ENCODE data around the gene GPX5.
"Not testable (repeated sequence)": the region's sequence is repeated elsewhere in the genome, so short reads cannot be mapped to it uniquely, and the experiment has no call there.

The GPX5 gene

DNA sequence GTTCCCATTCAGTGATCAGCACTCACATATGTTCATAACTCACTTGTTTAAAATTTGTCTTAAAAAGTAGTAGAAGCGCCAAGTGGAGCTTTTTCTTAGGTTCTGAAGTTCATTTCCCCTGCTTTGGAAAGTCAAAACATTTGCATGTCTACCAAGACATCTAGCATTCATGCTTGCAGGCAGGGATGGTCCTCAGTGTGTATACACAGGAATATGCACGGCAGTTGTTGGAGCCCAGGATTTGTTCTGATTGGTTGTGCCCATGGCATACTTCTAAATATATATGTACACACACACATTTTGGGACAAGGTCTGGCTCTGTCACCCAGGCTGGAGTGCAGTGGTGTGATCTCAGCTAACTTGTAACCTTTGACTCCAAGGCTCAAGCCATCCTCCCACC lies 7.7 kb upstream of the GPX5 start:
- DNase-seq: no peak

DNA sequence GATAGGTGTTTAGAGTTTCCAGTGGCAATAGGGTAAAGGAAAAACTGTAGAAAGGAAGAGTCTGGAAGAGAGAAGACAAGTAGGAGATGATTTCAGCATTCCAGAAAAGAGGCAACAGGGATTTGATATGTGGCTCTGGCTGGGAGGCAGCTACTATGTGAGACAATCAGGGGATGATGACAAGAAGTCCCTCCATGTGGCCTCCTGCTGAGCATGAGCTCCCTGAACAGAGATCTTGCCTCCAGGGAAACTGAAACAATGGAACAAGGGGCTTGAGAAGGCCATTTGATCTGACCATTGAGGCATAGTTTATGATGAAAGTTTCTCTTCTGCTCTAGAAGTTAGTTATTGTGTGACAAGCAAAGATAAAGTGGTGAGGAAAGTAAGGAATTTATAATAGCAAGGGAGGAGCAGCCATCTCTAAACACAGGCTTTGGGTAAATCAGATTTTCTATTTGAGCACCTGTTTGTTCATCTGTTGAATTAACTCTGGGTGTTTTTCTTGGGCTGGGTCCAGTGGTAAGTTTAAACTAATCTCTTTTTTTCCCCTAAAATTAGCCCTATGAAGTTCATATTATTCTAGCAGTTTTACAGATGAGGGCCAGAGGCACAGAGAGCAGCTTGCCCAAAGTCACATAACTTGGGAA lies 3.0 kb upstream of the GPX5 start:
- DNase-seq: no peak

DNA sequence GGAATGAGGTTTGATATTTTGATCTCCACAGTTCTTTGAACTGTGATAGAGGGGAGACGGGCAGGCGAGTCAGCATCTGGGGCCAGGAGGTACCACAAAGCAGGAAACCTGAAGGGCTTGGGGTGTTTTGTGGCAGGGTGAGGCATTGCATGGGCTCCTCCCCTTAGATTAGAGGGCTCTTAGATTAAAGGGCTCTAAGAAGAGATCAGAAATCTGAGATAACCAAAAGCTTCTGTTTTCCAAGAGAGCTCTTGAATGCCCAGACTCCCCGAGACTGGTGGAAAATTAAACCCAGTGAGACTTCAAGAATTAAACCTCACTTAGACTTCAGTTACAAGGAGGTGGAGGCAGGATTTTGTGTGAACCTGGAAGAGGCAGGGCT lies 2.4 kb upstream of the GPX5 start:
- no peak for DNase-seq

DNA sequence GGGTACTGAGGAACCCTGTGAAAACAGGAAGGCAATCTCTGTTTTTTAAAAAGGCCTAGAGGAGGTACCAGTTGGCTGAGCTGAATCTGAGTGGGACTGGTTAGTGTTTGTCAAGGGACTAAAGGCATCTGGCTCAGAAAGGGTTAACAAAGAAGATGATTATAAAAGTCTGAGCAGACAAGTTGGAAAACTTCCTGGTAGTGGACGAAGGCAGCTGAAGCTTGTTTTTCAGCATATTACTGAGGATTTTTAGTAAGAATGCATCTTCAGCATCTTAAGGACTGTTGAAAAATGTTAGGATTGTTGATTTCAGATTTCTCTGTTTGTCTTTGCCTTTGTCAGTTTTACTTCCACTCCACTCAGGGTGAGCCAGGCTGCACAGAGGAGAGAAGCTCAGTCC lies 5.1 kb downstream of the GPX5 start:
- no peak for DNase-seq

DNA sequence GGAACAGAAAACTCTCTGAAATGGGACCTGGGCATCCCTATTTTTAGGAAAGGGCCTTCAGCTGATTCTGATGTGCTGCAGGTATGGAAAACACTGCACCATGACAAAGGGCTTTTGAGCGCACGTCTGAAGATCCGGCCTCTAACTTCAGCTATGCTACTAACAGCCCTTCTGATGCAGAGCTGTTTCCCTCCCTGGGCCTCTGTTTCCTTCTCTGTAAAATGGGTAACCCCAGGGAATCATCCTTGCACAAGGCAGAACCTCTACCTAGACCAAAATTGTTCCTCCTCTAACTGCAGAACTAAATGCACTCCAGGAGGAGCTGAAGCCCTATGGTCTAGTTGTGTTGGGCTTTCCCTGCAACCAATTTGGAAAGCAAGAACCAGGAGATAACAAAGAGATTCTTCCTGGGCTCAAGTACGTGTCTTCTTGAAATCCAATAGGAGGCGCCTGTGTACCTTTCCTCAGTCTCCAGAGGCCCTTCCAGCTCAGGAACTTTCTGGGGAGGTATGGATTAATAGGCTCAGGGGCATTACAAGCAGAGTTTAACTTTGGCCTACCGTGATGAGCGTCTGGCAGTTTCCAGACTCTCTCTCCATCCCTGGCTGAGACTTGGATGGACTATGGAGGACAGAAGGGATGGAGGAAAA lies 5.9 kb downstream of the GPX5 start:
- no peak for DNase-seq

DNA sequence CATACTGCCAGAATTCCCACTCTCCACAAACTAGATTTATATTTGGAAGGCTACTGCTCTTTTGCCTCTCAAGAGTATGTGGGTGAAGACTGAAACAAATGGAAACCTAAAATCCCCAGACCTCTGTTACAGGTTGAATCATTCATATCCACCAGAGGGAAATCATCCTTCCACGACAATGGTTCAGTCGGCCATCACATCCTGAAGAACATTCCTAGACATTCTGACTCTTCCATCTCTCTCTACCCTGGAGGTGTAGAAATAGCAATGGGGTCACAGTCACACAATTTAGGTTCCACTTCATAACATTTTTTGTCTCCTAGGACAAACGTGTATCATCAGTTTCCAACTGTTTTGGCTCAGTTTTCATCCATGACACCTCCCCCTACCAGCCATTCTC lies 8.6 kb downstream of the GPX5 start:
- DNase-seq: no peak

DNA sequence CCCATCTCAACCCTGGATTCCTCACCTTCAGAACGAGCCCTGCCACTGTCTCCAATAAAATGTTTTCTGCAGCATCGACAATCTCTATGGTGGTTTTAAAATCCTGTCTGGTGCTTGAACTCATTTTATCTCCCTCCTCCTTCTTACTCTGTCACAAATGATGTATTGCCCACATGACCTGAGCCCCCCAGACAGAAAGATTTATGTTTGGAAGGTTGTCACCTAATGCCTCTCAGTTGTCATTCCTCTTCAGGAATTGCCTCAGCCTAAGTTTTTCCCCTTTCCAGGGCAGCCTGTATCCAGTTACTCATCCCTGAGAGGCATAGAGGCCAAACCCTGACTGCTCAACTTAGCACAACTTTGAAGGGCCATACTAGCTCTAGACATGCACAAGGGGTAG lies 9.2 kb downstream of the GPX5 start:
- no peak for DNase-seq

DNA sequence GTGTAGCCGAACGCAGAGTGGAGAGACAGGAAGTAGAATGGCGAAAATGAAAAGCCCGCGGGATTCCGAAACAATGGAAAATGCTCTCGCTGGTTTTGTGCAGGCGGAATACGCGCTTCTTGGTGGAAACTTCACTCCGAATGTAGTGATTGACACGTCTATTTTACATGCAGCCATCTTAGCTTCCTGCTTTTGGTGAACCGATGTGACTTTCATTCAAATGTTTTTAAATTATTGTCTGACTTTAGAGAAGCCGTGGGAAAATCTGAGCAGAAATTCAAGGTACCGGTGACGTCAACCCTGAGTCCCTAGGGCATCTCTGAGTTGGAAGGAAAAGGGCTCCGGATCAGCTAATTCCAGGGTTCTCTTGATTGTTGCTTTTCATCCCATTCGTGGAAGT lies 11.4 kb downstream of the GPX5 start:
- no peak for DNase-seq

DNA sequence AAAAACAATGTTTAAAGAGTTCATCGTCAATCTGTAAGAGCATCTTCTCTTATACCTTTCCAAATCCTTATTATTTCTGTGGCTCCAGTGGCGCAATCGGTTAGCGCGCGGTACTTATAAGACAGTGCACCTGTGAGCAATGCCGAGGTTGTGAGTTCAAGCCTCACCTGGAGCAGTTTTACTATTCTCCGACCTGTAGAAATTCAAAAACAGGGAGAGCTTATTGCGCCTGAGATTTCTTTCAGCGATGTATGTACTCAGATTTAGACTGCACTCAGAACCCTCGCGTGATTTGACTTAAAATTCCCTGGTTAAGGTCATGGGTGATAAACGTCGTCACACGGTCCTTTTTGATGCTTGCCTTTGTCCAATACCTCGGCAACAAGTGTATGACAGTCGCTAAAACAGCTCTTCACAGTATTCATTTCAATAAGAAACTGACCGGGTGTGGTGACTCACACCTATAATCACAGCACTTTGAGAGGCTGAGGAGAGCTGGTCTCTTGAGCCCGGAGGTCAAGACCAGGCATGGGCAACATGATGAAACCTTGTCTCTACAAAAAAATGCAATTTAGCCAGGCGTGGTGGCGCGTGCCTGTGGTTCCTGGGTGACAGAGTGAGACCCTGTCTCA lies 11.9 kb downstream of the GPX5 start:
- DNase-seq: no peak

DNA sequence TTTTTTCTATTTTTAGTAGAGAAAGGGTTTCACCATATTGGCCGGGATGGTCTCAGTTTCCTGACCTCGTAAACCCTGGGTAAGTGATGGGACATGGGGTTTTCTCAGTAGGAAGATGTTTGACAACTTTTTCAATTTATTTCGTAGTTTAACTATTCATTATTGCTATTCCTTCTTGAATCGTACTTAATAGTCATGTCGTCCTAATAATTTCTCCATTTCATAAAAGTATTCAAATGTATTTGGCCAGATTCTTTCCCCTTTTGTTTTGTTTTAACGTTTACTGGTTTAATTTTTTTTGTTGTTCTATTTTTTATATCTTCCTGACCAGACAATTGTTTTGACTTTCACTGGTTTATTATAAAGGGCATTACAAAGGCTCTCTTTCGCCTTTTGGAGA lies 16.3 kb downstream of the GPX5 start:
- DNase-seq: no peak

DNA sequence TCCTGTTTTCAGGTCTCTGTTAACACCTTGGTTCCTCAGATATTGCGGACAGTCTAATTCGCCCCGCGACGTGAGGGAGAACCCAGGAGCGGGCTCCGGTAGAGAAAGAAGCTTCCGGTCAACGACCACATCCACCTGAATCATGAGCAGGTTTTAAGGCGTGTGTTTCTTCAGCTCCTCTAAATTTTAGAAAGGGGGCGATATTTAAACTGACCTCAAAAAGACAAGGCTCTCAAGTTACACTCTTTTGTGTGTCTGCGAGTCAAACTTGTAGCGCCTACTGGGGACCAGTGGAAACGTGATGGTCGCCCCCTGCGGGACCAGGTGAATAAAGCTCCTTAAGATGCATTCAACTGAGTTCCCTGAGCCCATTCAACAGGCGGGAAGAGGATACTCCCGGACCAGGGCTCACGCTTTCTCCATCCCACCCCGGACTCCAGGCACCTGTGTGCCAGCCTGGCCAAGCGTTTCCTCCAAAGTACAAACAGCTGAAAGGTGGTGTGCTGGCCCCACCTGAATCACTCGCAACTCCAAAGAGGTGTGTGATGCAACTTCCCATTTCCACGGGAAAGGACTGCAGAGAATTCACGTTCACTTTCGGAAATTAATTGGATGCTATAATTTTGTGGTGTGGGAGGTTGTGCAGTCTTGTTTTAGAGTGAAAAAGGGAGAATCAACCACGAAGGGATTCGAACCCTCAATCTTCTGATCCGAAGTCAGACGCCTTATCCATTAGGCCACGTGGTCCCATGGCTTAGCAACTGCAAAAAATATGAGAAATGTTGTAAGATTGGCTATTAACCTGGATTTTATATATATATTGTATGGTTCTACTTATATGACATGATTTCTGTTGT lies 17.0 kb downstream of the GPX5 start:
- peak; percentile 80 for DNase-seq

DNA sequence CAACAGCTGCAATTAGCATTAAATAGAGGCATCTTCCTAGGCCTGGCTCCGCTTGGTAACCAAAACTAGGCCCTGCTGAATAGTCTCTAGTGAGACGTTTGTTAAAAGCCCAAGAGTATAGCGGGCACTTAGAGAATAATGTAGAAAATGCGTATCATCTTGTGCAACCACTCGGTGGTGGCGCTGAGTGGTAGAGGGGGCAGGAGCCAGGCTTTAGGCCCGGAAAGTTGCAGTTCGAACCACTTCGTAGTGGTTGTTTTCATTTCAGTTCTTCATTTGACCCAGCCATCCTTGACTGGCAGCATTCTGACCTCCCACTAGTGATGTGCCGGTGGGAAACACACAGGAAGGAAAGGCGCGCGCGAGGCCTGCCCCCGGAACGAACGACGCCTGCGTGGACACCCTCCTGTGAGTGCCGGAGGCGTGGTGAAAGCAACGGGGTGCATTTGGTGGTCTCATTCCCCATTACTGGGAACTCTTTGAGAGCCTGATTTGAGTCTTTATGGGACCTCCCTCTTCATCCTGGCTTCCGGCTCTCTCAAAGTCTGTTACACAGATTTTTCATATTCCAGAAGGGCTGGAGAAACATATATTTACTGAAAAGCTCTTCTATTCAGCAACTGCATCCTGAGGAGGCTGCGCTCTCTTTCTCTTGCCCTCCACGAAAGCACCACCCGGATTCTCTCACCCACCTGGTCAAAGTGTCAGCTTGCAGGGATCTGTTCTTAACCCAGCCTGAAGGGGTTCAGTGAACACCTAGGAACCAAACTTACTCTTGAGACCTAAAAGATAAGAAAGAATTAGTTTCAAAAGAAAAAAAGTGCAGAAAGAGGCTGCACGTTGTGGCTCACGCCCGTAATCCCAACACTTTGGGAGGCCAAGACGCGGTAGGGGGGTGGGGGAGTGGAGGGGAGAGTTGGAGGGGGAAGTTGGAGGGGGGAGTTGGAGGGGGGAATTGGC lies 18.2 kb downstream of the GPX5 start:
- DNase-seq: peak; percentile 13

DNA sequence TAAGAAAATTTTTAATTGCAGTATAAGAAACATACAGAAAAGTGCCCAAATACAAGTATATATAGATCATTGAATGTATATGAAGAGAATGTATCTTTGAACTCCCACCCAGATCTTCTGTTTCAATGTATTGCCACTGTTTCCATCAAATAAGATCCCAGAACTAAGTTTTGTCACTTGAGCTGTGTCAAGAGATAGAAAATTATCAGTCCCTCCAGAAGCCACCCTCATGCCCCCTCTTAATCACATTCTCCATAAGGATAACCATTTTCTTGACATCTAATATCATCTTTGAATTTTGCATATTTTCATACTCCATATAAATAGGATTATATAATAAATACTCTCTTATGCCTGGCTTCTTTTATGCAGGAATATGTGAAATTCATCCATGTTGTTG lies 20.3 kb downstream of the GPX5 start:
- DNase-seq: no peak

DNA sequence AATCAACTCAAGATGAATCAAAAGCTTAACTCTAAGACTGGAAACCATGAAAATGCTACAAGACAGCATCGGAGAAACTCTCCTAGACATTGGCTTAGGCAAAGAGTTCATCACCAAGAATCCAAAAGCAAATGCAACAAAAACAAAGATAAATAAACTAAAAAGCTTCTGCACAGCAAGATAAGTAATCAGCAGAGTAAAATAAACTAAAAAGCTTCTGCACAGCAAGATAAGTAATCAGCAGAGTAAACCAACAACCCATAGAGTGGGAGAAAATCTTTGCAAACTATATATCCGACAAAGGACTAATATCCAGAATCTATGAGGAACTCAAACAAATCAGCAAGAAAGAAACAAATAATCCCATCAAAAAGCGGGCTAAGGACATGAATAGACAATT lies 21.3 kb downstream of the GPX5 start:
- DNase-seq: not testable (repeated sequence)

DNA sequence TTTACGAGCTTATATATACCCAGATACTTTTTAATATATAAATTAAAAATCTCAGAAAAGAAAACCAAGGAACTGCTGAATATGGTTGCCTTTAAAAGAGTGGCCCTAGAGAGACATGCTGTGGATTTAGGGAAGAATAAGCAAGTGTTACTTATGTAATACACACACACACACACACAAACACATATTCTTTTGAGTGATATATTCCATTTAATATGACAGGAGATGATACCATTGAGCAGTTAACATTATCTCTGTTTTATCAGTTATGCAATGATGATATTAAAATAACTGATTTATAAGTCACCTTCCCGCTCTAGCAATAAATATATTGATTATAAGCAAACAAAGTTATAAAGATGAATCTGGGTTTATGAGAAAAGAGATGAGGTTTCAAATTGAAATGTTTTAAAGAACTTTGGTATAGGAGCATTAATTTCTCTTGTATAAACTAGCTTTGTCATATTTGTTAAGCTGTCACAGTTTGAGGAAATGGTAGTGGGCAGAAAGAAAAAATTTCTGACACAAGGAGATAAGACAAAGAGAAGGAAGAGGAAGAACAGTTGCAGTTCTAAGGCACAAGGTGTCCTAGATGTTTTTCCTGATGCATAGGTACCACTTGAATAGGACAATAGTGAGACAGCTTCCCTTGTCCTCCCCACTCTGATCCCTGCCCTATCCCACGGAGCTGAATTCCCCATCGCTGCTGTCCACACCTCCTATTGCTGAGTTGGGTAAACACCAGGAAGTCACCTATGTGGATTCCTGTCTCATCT lies 26.4 kb downstream of the GPX5 start:
- DNase-seq: no peak

DNA sequence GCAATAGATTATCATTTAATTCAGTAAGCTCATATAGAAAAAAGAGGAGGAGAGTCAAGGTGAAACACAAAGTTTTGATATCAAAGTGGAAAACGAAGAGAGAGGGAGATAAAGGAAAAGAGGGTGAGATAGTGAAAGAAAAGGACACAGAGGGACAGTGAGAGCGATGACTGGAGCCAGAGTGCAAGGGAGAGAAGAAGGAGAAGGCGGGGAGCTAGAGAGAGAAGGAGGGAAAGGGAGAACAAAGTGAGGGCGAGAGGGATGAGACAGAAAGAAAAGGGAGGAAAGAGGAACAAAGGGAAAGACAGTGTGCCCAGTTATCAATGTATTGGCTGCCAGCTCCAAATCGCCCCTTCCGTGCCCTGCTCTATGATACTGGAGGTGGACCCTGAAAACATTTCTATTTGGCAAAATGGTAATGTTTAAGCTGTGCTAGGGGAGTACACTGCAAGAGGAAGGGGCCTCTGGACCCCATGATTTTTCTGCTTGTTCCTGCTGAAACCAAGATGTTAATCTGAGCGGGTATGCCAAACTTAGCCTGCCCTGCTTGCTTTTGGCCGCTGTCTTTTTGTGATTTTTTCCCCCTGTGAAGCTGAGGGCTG lies 27.8 kb downstream of the GPX5 start:
- DNase-seq: no peak

DNA sequence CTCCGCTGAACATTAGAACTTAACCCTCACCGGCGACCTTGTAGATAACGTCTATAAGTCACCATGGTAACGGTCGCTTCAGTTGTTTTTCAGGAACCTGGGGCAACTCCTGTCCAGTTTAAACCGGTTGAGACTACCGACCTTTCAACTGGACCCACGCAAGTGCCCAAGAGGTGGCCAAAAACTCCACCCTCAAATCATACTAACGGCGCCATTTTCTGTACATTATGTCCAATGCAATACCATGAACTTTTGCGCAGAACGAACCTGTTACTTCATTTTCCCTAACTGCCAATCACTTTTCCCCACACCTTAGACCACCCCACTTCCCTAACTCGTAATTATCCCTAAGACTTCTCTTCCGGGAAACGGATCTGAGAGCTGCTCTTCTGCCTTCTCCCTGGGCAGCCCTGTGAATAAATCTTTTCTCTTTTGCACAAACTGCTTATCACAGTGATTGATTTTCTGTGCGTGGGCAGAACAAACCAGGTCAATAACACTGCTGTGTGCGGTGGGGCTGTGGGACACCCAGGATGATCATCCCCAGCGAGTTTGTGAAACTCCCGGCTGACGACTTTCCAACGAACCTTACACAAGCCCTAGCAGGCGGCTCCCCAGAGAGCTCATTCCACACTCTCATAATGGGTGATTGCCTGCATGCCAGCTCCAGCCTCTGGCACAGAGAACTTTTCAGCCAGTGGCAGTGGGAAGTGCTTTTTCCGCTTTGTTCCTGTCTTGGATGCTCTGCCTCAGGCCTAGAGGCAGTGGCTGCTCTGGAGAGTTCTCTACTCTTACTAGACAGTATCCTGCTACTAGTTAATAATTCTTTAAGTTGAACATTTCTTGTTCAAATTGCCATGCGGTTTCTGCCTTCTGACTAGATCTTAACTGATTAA lies 28.6 kb downstream of the GPX5 start:
- no peak for DNase-seq

DNA sequence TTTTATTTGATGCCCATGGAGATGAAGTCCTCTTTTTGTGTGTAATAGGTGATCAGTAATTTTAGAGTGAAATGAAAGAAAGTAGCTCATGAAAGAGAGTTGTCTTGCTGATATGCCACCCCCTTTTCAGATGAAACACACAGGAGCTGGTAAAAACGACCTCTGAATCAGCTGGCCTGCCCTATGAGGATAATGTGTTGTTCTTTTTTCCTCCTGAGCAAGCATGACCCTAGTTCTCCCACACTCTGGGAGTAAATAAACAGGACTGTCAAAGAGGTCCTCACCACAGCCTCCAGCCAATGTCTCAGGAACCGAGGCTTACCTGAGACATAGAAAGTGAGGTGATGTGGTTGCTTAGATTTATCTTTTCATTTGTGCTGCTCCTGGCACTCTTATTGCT lies 29.5 kb downstream of the GPX5 start:
- DNase-seq: no peak

DNA sequence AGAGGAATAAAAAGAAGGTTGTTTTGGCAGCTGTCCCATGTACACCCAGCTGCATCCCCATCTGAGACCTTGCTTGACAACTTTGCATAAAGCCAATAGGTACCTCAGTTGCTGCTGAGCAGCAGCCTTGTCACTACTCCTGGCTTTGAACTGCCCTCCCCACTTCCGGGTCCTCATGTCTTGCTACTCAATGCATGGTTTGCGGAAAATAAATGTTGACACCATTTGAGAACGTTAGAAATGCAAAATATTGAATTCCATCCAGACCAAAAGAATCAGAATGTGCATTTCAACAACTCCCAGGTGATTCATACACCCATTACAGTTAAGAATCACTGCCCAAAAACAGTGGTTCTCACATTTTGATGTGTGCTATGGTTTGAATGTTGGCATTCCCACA lies 32.9 kb downstream of the GPX5 start:
- no peak for DNase-seq

DNA sequence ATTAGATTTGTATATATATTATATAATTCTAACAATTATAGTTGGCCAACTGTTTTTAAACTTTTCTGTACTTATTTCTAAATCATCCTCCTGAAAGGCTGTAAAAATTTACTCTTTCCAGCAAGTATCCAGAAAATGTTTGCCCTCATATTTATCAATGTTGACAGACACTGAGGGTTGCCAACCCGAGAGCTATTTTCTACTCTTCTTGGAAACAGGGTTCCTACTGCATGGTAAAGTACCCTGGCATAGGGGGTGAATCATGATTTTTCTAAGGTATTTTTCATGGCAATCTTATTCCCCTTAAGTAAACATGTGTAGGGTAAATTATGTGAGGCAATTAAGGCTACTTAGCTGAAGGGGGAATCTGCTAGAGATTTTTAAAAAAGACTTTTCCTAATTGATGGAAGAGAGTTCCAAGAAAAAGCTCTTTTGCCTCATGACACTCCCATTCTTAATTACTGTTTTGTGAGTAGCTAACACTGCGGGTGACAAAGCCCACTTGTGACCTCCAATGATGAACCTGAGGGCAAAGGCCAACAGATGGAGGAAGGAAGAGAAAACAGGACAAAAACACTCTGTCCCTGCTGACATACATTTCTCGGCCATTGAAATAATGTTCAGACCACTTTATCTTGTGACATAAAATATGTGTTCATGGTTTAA lies 37.9 kb downstream of the GPX5 start:
- DNase-seq: no peak

Measured in MV-4-11 (cell line).